HG02759 (cell line): ENCODE results near the gene KRTAP4-16.
"Not testable (repeated sequence)": the region's sequence is repeated elsewhere in the genome, so short reads cannot be mapped to it uniquely, and the experiment has no call there.

Source experiments
- ATAC-seq: cut with Tn5 transposase; IDR thresholded peaks from one replicate; pipeline ENCODE4 v1.9.1; 2021; ENCODE audit warnings: mild to moderate bottlenecking, moderate library complexity; ENCODE audit not compliant: unreplicated experiment

The KRTAP4-16 gene

GRCh38 chr17:41076788-41077187 is 25.2 kb downstream of the KRTAP4-16 start:
- ATAC-seq: no peak

- no peak for ATAC-seq
These were observed 28.3 kb downstream of the KRTAP4-16 start for GRCh38 chr17:41073676-41074075.

GRCh38 chr17:41071606-41072360 is 30.2 kb downstream of the KRTAP4-16 start:
- no peak for ATAC-seq

GRCh38 chr17:41069031-41069430 is 33.0 kb downstream of the KRTAP4-16 start:
- ATAC-seq: no peak

GRCh38 chr17:41067281-41067680 is 34.7 kb downstream of the KRTAP4-16 start:
- ATAC-seq: no peak

- no peak for ATAC-seq
These were observed 36.0 kb downstream of the KRTAP4-16 start, which contains the start of gene KRTAP2-4 for GRCh38 chr17:41065829-41066624. Gene KRTAP2-4, minus strand, starts transcription at chr17:41065879. Its CDS starts 34 bp downstream, at chr17:41065845.

GRCh38 chr17:41065016-41065689 is 36.9 kb downstream of the KRTAP4-16 start:
- ATAC-seq: not testable (repeated sequence)

- no peak for ATAC-seq
These were observed 37.7 kb downstream of the KRTAP4-16 start for GRCh38 chr17:41064301-41064700.

- no peak for ATAC-seq
These were observed 38.6 kb downstream of the KRTAP4-16 start for GRCh38 chr17:41063449-41063848.

- no peak for ATAC-seq
These were observed 40.0 kb downstream of the KRTAP4-16 start for GRCh38 chr17:41061964-41062363.

GRCh38 chr17:41060052-41060604 is 41.9 kb downstream of the KRTAP4-16 start, which contains the start of gene KRTAP2-3:
Gene KRTAP2-3, minus strand, starts transcription at chr17:41060114. Its CDS starts 64 bp downstream, at chr17:41060050.
- ATAC-seq: no peak

- ATAC-seq: not testable (repeated sequence)
These were observed 42.5 kb downstream of the KRTAP4-16 start for GRCh38 chr17:41059276-41060051.

- ATAC-seq: no peak
These were observed 43.3 kb downstream of the KRTAP4-16 start for GRCh38 chr17:41058741-41059140.

GRCh38 chr17:41057547-41057946 is 44.5 kb downstream of the KRTAP4-16 start:
- ATAC-seq: no peak

GRCh38 chr17:41055130-41055529 is 46.9 kb downstream of the KRTAP4-16 start, which contains the start of gene KRTAP2-2:
Gene KRTAP2-2, minus strand, starts transcription at chr17:41055230. Its CDS starts 19 bp downstream, at chr17:41055211.
- not testable (repeated sequence) for ATAC-seq

GRCh38 chr17:41054556-41054955 is 47.5 kb downstream of the KRTAP4-16 start:
- ATAC-seq: not testable (repeated sequence)

- no peak for ATAC-seq
These were observed 48.0 kb downstream of the KRTAP4-16 start for GRCh38 chr17:41054025-41054424.

- no peak for ATAC-seq
These were observed 49.4 kb downstream of the KRTAP4-16 start for GRCh38 chr17:41052566-41052965.
